CD4-positive, alpha-beta T cell treated with Interleukin-10 for 1 hour (primary cell): ENCODE results near the gene SPNS3.

ENCODE experiments used
- DNase-seq: peaks from one replicate; pipeline ENCODE4 v3.0.0-alpha.2; 2020

The SPNS3 gene

DNA sequence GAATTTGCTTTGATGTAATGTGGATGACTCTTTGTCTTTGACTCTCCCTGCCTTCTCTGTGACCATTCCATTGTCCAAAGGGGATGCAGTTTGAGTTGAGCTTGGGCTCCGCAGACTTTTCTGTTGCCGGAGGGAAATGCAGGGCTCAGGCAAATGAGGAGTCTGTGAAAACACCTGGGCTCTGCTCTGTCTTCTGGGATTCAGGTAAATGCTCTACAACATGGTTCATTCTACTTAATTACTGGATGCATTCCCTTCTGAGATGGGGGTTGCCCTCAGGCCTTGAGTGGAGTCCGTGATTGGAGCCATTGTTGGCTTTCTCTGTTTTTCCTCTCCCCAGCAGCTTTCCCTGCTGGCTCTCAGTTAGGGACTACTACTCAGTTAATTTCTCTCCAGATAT lies 38.5 kb downstream of the SPNS3 start:
- no peak for DNase-seq

DNA sequence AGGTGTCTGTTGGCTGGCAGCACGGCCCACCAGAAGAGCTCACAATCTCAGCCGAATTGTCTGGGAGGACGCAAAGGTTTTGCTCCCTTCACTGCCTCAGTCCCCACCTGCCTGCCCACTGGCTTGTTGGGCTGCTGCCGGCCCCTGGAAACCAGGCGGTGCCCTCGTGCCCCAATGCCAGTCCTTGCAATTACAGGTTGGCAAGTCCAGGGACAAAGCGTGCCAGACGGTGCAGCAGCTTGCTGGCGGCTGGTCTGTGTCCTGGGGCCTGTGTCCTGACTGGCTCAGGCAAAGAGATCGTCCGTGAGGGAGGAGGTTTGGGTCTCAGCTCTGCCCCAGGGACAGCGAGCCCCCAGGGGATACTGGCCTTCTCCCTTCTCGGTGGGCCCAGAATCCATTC lies 40.4 kb downstream of the SPNS3 start:
- no peak for DNase-seq

DNA sequence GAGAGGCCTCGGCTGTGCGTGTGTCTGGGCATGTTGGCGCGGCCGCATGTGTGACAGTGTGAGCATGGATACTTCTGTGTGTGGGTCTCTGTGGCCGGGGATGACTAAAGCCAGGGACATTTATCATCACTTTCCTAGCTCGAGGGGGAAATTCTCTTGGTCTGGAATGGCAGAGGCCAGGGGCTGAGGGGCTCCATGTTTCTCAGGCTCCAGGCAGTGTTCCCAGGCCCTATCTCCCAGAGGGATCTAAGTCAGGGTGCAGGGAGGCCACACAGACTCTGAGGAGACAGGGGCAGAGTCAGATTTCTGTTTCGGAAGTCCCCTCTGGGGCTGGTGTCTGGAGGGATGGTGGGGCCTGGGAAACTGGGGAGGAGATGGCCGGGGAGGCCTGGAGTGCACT lies 41.3 kb downstream of the SPNS3 start:
- no peak for DNase-seq

DNA sequence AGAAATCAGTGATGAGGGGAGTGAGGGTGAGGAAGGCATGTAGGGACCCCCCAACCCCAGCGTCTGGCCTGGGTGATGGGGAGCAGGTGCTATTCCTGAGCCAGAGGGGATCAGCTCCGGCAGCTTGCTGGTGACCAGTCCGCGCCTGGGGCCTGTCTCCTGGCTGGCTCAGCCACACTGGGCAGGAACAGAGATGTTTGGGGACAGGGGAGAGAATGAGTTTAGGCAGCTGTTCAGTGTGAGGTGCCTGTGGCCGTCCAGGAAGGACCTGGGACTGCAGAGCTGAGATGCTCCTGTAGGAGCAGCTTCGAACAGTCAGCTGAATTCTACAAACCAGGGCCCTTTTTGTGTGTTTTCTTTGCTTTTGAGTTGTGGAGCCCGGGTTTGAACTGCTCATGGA lies 41.7 kb downstream of the SPNS3 start:
- DNase-seq = no peak

DNA sequence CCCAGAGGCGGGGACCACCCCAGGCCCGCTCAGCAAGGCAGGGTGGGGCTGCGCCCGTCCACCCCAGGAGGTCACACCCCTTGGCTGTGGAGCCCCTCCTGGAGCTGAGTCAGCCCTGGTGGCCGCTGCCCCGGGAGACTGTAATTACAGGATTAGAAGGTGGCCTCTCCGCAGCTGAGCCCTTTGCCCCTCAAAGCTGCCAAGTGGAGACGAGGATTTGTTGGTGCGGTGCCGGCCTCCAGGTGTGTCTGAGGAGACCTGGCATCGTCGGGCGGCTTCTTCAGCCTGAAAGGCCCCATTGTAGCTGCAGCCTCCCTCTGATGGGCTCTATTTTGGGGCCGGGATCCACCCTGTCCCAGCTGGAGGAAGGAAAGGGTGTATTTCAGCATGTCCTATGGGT lies 42.3 kb downstream of the SPNS3 start:
- DNase-seq = no peak

DNA sequence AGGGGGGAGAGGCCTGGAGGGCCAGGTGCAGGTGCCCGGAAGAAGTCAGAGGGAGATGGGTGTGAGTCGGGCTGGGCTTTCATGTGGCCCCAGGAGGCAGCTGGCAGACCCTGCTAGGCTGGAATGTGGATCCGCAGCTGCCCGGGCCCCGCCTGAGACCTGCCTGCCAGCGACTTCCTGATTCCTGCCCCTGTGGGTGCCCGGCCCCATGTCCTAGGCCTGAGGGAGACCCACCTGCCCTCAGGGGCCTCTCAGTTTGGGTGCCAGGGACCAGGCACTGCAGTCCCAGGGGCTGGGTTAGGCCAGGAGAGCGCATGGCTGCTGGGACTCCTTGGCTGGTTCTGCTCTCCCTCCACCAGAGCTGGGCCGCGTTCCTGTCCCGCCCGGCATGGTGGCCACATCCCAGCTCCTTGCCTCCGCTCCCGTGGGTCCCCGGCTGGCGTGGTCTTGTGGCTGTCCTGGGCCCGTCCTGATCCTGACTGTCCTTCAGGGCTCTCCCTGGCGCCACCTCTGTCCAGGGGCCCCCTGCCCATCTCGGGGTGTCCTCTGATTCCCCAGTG lies 42.9 kb downstream of the SPNS3 start:
- no peak for DNase-seq

DNA sequence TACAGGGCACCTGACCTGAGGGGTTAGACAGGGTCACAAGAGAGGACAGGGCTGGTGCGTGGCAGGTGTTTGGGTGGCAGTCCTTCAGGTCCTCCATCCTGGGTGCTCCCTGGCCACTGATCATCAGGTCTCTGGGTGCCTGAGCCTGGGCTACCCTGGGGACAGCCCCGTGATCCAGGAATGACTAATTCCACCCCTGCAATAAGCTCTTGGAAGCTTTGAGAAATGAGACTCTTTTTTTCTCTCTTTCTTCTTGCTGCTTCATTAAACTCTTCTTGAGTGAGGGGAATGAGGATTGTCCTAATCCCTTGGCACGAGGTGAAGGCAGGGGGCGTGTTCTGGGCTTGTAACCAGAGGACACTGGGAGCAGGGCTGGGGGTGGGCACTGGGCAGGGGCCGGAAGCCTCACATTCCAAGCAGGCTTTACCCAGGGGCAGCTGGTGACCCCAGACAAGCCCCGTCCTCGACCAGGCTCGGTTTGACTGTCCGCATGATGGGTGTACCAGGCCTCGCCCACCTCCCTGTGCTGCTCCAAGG lies 43.6 kb downstream of the SPNS3 start:
- DNase-seq = no peak

DNA sequence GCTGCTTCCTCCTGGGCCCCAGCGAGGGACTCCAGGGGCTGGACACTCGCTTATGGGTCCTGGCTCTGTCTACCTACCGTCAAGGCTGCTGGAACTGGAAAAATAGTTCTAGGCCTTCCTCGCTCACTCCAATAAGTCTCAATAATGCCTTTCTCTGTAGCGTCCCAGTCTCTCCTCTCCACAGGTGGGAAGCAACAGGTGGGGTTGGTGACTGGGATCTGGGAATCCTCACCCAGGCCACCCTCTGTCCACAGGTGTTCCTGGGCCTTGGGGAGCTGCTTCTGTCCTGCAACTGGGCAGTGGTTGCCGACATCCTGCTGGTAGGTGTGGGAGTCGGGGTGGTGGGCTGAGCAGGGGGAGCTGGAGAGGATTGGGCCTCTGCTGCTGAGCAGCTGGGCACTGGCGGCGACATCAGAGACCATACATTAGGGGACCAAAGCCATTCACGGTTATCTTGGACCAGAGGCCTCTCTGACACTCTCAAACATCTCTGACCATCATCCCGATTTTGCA lies 44.6 kb downstream of the SPNS3 start:
- no peak for DNase-seq

DNA sequence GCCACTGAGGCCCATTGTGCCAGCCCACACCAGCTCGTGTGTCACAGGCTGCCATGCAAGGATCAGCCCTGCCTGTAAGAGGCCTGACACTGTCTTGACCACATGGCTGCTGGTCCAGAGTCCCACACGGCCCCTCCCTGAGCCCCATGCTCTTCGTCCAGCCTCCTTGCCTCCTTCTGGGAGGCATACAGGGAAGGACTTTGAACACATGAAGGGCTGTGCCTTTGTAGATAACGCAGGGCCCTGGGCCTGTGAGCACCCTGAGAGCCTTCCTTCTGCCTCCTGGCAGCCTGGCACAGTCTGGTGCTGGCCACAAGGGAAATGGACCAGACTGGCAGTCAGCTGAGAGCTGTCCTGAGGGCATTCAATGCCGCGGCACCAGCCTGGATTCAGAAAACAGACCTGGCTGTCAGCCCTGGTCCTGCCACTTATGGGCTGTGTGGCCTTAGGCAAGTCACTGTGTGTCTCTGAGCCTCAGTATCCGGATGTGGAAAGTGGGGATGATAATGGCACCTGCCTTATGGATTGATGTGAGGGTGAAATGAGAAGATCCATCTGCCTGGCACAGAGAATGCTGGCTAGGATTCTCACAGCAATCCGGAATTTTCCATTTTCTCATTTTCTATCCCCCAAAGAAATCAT lies 45.7 kb downstream of the SPNS3 start:
- no peak for DNase-seq

DNA sequence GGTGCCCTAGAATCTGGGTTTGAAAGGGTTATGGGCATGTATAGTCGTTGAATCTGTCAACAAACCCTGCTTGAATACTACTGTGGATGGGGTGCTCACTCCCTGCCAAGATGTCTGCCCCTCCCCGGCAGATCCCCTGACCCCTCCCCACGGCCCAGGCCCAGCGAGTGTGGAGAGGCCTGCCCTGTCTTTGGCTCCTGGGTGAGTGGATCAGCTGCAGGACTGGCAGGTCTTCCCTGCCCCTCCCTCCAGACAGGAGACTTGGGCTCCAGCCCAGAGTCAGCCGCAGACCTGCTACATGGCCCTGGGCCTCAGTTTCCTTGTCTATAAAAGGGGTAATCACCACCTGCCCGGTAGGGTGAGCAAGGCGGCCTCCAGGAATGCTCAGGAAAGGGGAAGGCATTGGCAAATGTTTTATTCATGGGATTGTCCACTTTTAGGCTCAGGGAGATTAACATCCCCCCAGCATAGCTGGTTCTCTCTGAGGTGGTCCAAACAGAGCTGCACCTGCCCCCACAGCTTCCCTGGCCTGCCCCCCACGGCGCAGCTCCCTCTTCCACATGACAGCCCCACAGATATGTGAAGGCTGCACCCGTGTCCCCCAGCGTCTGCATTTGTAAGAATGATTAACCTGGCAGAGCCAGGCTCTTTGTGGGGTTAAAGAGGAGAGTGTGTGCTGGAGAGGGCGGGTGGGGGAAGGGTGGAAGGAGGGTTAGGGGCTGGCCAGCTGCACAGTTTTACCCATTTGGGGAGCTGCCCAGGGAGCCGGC lies 46.4 kb downstream of the SPNS3 start:
- DNase-seq = no peak

DNA sequence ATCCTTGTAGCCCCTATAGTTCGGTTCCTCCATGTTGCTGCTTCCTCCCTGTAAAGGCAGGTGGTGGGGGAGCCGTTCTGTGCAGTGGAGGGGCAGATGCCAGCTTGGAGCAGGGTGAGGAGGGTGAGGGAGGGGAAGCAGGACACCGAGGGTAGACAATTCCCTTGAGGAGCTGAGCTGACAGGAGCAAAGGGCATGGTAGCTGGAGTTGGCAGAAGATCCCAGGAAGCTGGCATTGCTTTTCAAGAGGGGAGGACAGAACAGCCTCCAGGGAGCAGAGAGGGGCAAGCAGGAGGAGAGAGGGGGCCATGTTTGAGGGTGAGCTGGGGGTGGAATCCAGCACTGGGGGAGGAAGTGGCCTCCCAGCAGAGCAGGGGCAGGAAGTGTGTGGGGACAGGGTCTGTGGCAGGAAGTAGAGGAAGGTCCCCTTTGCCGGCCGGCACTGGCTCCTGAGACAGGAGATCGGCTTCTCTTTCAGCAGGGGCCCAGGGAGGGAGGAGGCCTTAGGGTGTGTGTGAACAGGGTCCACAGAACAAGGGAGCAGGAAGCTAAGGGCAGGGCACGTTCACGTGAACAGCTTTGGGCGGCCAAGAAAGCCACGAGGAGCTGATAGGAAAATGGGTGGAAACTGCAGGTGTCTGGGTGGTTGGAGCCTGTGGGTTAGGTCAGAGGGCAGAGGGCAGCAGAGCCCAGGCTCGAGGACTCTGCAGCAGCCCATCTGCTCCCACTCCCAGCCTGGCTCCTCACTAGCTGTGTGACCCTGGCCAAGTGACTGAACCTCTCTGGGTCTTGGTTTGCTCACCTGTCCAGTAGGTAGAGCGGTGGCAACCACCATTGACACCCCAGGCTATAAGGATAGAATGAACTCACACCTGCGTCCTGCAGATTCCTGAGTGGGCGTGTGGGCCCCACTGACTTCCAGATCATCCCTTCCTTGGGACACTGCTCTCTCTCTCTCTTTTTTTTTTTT lies 47.5 kb downstream of the SPNS3 start:
- peak; percentile 47 for DNase-seq

DNA sequence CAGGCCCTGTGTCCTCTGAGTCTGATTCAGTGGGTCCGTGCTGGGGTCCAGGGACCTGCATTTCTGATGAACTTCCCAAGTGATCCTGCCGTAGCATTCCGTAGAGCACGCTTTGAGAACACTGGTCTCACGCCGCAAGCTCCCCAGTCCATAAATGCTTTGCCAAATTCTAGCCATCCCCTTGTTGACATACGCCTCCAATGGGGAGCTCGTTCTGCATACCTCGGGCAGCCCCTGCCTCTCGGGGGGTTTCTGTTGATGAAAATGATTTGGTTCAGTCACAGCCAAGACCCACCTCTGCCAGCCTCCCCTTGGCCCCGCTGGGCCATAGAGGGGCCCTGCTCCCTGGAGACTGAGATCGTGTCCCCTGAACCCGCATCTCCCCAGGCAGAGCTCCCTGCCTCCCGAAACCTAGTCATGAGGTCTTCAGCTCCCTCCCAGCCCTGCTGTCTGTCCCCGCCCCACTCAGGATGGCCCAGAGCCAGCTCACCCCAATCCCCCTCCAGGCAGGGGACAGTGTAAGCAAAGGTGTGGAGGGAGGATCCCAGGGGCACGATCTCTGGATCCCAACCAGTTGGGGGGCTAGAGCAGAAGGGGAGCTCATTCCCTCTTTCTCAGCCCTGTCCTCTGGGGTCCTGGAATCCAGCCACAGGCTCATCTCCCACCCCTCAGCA lies 48.7 kb downstream of the SPNS3 start:
- DNase-seq = no peak

DNA sequence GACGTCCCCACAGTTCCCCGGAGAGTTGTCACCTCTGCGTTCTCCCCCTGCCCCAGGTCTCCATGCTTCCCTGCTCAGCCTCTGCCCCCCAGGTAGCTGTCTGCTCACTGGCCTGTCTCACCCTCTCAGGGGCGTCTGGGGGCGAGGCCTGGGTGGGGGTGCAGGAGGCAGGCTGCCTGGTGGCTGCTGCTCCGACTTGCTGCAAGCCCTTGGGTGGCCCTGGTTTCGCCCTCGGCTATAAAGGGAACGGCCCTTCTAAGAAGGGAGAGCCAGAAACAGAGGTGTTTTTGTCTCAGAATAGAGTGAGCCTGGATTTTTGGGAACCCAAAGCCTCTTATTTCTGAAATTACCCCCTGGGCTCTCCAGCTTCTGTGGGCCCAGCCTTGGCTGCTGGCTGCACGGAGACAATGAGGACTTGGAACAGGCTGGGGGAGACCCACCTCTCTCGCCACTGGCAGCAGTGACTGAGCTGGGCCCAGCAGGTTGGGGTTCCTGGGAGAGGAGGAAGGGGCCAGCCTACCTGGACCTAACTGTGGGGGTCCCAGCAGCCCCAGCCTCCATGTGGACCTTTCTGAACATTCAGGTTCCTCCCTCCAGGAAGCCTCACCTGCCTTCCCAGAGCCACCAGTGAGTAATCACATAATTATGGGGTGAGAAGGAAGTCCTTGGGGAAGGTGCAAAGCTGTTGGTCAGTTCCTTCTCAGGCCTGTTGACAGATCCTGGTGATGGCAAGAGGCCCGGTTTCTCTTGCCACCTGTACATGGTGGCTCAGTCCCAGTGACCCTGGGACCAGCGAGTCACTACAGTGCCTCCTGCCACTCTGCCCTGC lies 49.5 kb downstream of the SPNS3 start:
- DNase-seq = no peak

DNA sequence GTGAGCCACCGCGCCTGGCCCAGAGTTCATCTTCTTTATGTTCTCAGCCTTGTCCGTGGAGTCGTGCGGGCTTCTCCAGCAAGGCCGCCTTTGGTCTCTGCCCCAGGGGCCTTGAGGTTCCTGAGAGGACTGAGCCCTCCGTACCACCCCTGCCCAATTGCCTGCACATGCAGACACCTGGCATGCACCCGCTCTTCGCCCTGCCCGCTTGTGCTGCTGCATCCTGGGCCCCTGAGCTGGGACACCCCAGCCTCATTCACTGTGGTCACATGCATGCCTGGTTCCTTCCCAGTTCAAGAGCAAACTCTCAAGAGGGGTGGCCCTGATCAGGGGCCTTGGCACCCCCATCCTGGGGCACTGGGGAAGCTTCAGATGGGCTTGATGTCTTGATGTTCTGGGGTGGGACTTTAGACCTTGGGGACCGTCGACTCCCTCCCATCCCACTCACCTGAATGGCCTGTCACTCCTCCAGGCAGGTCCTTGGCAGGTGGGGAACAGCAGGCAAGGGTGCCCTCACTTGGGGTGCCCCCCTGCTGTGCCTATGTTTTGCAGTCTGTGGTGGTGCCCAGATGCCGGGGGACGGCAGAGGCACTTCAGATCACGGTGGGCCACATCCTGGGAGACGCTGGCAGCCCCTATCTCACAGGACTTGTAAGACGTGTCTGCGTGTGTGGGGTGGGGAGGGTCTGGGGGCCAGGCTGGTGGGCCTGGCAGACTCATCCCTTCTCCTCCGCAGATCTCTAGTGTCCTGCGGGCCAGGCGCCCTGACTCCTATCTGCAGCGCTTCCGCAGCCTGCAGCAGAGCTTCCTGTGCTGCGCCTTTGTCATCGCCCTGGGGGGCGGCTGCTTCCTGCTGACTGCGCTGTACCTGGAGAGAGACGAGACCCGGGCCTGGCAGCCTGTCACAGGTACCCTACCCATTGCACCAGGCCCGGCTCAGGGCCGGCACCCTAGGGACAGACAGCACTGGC lies 52.2 kb downstream of the SPNS3 start:
- peak; percentile 49 for DNase-seq

DNA sequence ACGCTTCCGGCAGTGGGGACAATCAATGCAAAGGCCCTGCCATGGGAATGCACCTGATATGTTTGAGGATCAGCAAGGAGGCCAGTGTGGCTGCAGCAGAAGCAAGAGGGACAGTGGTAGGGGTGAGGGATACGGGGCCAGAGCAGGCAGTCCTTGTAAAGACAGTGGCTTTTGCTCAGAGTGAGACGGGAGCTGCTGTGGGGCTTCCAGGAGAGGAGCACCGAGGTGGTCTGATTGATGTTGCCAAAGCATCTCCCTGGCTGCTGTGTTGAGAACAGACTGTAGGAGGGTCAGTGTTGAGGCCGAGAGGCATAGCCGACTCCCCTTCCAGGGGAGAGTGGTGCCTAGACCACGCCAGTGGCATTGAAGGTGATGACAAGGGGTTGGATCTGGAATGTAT lies 53.6 kb downstream of the SPNS3 start:
- no peak for DNase-seq

DNA sequence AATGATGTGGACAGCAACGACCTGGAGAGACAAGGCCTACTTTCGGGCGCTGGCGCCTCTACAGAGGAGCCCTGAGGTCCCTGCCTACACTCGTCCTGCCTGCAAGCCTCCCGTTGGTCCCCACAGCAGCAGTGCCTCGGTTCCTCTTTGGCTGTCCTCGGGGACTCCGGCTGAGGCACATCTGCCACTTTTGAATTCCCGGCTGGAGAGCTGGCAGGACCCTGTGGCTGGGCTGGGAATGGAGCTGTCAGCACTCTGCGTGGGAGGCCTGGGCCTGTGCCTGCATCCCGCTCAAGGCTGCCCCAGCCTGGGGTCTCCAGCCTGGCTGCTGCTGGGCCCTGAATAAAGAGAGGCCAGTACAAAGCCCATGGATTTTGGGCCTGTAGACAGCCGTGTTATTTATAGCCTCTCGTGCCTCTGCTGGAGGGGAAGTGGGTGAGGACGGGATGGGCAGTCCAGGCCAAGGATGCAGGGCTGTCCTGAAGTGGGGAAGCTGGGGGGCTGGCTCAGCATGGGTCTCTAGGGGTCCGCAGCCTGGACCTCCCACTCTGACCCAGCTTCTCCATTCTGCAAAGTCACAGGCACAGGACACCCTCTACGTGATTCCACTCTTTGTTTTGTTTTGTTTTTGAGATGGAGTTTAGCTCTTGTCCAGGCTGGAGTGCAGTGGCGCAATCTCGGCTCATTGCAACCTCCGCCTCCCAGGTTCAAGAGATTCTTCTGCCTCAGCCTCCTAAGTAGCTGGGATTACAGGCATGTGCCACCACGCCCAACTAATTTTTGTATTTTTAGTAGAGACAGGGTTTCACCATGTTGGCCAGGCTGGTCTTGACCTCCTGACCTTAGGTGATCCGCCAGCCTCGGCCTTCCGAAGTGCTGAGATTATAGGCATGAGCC lies 54.3 kb downstream of the SPNS3 start:
- DNase-seq = no peak

DNA sequence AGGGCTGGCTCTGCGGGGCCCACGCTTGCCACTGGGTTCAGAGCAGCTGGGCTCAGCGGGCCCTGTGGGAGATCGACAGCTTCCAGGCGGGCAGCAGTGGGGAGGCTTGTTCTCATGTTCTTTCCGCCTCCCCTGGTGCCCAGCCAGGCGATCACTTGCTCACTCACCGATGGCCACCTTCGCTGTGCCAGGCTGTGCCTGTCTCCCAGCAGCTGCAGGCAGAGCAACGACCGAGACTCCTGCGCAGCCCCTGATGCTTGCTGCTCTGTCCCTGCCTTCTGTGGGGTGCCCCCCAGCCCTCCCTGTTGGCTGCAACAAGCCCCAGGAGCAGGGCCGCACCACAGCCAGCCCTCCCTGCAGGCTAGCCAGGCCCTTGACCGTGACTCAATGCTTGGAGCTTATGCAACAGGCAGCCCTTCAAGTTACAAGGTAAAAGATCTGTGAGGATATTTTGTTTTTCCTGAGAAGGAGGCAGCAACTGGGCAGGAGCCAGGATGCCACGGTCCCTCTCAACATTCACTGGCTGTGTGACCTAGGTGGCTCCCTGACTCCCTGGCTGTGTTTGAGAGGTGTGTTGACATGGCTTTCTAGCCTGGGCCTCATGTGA lies 55.4 kb downstream of the SPNS3 start:
- no peak for DNase-seq

DNA sequence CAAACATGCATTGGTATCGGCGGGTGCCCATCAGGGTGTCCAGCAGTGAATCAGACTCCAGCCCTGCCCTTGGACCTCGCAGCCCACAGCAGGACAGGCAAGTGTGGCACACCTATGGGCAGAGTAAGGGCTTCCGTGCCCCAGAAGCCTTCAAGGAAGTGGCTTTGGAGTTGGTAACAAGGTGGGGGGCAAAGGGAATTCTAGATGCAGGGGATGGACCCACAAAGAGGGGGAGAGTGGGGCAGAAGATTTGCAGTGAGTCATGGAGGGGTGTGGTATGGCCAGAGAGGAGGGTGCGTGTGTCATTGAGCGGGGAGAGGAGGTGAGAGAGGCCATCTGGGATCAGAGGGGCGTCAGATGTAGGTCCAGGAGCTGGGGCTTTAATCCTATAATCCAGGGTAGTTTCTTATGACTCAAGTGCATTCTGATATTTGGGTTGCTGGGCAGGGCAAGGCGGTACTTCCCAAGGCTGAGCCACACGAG lies 56.4 kb downstream of the SPNS3 start:
- DNase-seq = no peak
